Stimulated activated CD4-positive, alpha-beta T cell treated with anti-CD3 and anti-CD28 coated beads, Interleukin-2, amount 100 ng/mL, for 4 hours (primary cell): ENCODE results near the gene TUBA1B.

Experiments
- DNase-seq: peaks from one replicate; pipeline ENCODE4 v3.0.0-alpha.2; 2020; ENCODE audit warnings: low read depth

Gene TUBA1B

GRCh38 chr12:49089821-49090773 lies 41.1 kb downstream of the TUBA1B start:
- DNase-seq: no peak

- DNase-seq: no peak
These were observed 42.3 kb downstream of the TUBA1B start for GRCh38 chr12:49088932-49089330.

GRCh38 chr12:49088150-49088931 lies 42.9 kb downstream of the TUBA1B start:
- DNase-seq: peak; percentile 60

- no peak for DNase-seq
These were observed 45.1 kb downstream of the TUBA1B start for GRCh38 chr12:49086116-49086515.

- no peak for DNase-seq
These were observed 46.8 kb downstream of the TUBA1B start for GRCh38 chr12:49084438-49084837.

- DNase-seq: no peak
These were observed 51.4 kb downstream of the TUBA1B start for GRCh38 chr12:49079793-49080192.
